Stomach (tissue), 9 donors: Measurements from ENCODE around the gene C16orf95. TPM values are rescaled to one million over a fixed set of nuclear protein-coding genes. Genes with fewer than 3 reads are reported as not detected.

Source experiments
- DNase-seq, 2 donors: peaks; one replicate each; pipeline versions ENCODE4 v3.0.0 to v3.0.0-alpha.2; 2013 to 2019
- H3K27ac ChIP-seq, 5 donors: fragments of 200-600 bp in 4 of 5; sonication (generic) in 4 of 5; one replicate each; pipeline ENCODE4 v1.5.1; 2013 to 2019; ENCODE audit warnings: mild to moderate bottlenecking in 1 of 5, moderate library complexity in 1 of 5
- H3K27me3 ChIP-seq, 3 donors: fragments of 200-600 bp; sonication (generic); one replicate each; pipeline ENCODE4 v1.5.1; 2017 to 2019; ENCODE audit warnings: mixed run types in 1 of 3
- H3K36me3 ChIP-seq, 4 donors: fragments of 200-600 bp; sonication (generic); 1 replicate in 3 of 4; 2 replicates in 1 of 4; pipeline ENCODE4 v1.5.1; 2016 to 2019
- H3K4me1 ChIP-seq, 4 donors: fragments of 200-600 bp; sonication (generic); one replicate each; pipeline ENCODE4 v1.5.1; 2016 to 2019
- H3K4me3 ChIP-seq, 4 donors: fragments of 200-600 bp; sonication (generic) in 3 of 4; one replicate each; pipeline ENCODE4 v1.5.1; 2016 to 2019; ENCODE audit warnings: mild to moderate bottlenecking in 1 of 4
- H3K9me3 ChIP-seq, 4 donors: fragments of 200-600 bp; sonication (generic); one replicate each; pipeline ENCODE4 v1.5.1; 2016 to 2019
- CTCF ChIP-seq, 7 experiments: fragments of 450-650 bp in 4 of 7; fragments of 200-600 bp in 3 of 7; sonication (generic) in 3 of 7; IDR thresholded peaks; one replicate each; pipeline ENCODE4 v1.5.1; 2016 to 2019; ENCODE audit warnings: antibody characterized with exemption in 7 of 7, control low read depth in 2 of 7, mild to moderate bottlenecking in 1 of 7
- EP300 ChIP-seq: sonication (generic); formaldehyde crosslinking; IDR thresholded peaks from one replicate; pipeline ENCODE4 v1.6.1; 2017; ENCODE audit warnings: antibody characterized with exemption
- POLR2A ChIP-seq, 4 donors: fragments of 450-650 bp; IDR thresholded peaks; one replicate each; pipeline ENCODE4 v1.6.1; 2016; ENCODE audit warnings: antibody characterized with exemption in 4 of 4, control low read depth in 2 of 4, mild to moderate bottlenecking in 1 of 4, moderate library complexity in 1 of 4
- POLR2AphosphoS5 ChIP-seq, 3 donors: sonication (generic); formaldehyde crosslinking; IDR thresholded peaks; one replicate each; pipeline ENCODE4 v1.6.1; 2016; ENCODE audit warnings: antibody characterized with exemption in 3 of 3
- WGBS, 5 donors: extraction: QIAGEN DNeasy Blood & Tissue Kit in 3 of 5; methylation state at CpG; one replicate each; pipeline versions ENCODE4 v1.1.5 to v1.1.7; 2013 to 2018; 5-methylcytosine and 5-hydroxymethylcytosine counted together
- intact Hi-C: fragments of 100-400 bp; cut with DNase I; formaldehyde crosslinking; loops from one replicate; pipeline ENCODE4 v1.15.1; 2023; ENCODE audit warnings: low total_unique reads
- polyA plus RNA-seq, 3 donors: library from polyadenylated mRNA; stranded (reverse); fragments of 200-250 nt; gene quantifications; one replicate each; pipeline ENCODE4 v1.2.3, GENCODE V29; 2013
- total RNA-seq, 5 donors: library from RNA; depleted of rRNA; stranded (reverse); fragments of >200 nt; gene quantifications; one replicate each; pipeline versions ENCODE4 v1.1.0 to v1.2.3, GENCODE V29; 2014 to 2016
- donor health status: healthy with polysubstance abuse.
- donor health status: Bipolar disorder and iron deficiency.
- donor health status: healthy.

C16orf95 gene
- total and polyA plus RNA-seq, 8 donors = 0.55 to 4.9 (median 4.3) TPM; not detected in 3

GRCh38 chr16:87278191-87279093, 38.8 kb downstream of the C16orf95 start:
- DNase-seq = peak; percentile 73 to 93
- Histone ChIP-seq H3K36me3 (no peaks in the 10 kb centered on the region), H3K4me1 (peaks cover 0 to 15% (median 10%) of the 10 kb centered on the region in 4 donors), H3K9me3 (no peaks in the 10 kb centered on the region), H3K27ac (no peak overlapping the region), H3K27me3 (peaks cover 0 to 20% (median 3%) of the 10 kb centered on the region in 3 donors), H3K4me3 (no peak overlapping the region)
- TF ChIP-seq POLR2AphosphoS5 (IDR thresholded peaks at IDR 0.05) (no peak), POLR2A (IDR thresholded peaks at IDR 0.05) (no peak), EP300 (no peak), CTCF (IDR thresholded peaks at IDR 0.05) (peak in 5 of 7 experiments; percentile 64 to 87 (median 78))
- intact Hi-C loops = no loop called here
- 44 to 59% (median 47%) methylated on average over 34 to 38 of the region's 38 CpGs for WGBS, 5 donors

GRCh38 chr16:87276924-87277323, 40.3 kb downstream of the C16orf95 start:
- TF ChIP-seq POLR2A (IDR thresholded peaks at IDR 0.05) (no peak), CTCF (IDR thresholded peaks at IDR 0.05) (no peak), POLR2AphosphoS5 (IDR thresholded peaks at IDR 0.05) (no peak), EP300 (no peak)
- H3K4me3 ChIP-seq = no peak overlapping the region
- peaks cover 0 to 15% (median 10%) of the 10 kb centered on the region in 4 donors for H3K4me1 ChIP-seq
- intact Hi-C loops = no loop called here
- 80 to 88% (median 85%) methylated on average over 11 of the region's 11 CpGs for WGBS, 5 donors
- H3K27ac ChIP-seq = no peak overlapping the region
- no peaks in the 10 kb centered on the region for H3K36me3 ChIP-seq
- peaks cover 0 to 20% (median 3%) of the 10 kb centered on the region in 3 donors for H3K27me3 ChIP-seq
- H3K9me3 ChIP-seq = no peaks in the 10 kb centered on the region
- no peak for DNase-seq

GRCh38 chr16:87276091-87276701, 41.0 kb downstream of the C16orf95 start:
- Histone ChIP-seq H3K27me3 (peaks cover 0 to 20% (median 3%) of the 10 kb centered on the region in 3 donors), H3K36me3 (no peaks in the 10 kb centered on the region), H3K9me3 (no peaks in the 10 kb centered on the region), H3K27ac (no peak overlapping the region), H3K4me3 (no peak overlapping the region), H3K4me1 (peaks cover 0 to 15% (median 10%) of the 10 kb centered on the region in 4 donors)
- TF ChIP-seq CTCF (IDR thresholded peaks at IDR 0.05) (no peak), POLR2AphosphoS5 (IDR thresholded peaks at IDR 0.05) (no peak), EP300 (no peak), POLR2A (IDR thresholded peaks at IDR 0.05) (no peak)
- 61 to 80% (median 66%) methylated on average over 15 to 16 of the region's 16 CpGs for WGBS, 5 donors
- DNase-seq = no peak
- intact Hi-C loops = no loop called here

GRCh38 chr16:87274794-87275193, 42.4 kb downstream of the C16orf95 start:
- intact Hi-C loops = no loop called here
- 71 to 91% (median 89%) methylated on average over 4 of the region's 4 CpGs for WGBS, 5 donors
- peaks cover 0 to 16% (median 3%) of the 10 kb centered on the region in 3 donors for H3K27me3 ChIP-seq
- H3K4me1 ChIP-seq = peaks cover 0 to 15% (median 10%) of the 10 kb centered on the region in 4 donors
- no peak for DNase-seq
- no peaks in the 10 kb centered on the region for H3K9me3 ChIP-seq
- H3K27ac ChIP-seq = no peak overlapping the region
- no peak overlapping the region for H3K4me3 ChIP-seq
- TF ChIP-seq POLR2AphosphoS5 (IDR thresholded peaks at IDR 0.05) (no peak), POLR2A (IDR thresholded peaks at IDR 0.05) (no peak), CTCF (IDR thresholded peaks at IDR 0.05) (no peak), EP300 (no peak)
- no peaks in the 10 kb centered on the region for H3K36me3 ChIP-seq
